D341Med (cell line): ENCODE data around the gene ITM2C.
A peak's percentile ranks its signal among the peaks of the same experiment; 100 is the strongest.

ENCODE experiments used
- DNase-seq: peaks from one replicate; pipeline ENCODE4 v3.0.0; 2012; ENCODE audit warnings: low spot score

The ITM2C gene

DNA sequence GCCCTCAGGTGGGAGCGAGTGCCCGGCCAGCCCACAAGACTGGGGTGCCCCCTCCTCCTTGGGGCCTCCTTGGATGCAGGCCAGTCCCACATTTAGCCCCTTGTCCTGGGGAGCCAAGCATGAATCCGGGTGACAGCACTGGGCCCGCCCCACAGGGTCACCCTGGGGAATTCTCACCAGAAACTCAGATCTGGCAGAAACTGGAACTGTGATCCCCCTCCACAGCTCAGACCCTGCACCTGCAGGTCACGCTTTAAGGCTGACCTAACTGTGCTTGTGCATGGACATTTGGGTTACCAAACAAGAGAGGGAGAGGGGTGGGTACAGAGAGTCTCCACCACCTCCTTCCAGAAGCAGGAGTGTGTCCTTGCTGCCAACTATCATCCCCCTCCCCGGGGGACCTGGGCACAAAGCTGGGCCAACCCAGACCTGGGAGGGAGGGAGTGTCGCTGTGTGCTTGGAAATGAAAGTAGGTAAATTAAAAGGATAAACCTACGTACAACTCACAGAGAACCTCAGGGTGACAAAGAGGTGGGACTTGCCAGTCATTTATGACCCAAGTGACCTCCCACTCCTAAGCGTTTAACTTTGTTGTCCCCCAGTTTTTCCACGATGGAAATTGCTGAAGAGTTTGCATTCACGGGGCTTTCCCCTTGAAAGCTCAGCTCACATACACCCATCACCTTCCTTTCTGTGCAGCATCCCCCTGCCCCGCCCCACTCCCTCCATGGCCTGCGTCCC, 9.1 kb downstream of the ITM2C start:
- peak; percentile 24 for DNase-seq

DNA sequence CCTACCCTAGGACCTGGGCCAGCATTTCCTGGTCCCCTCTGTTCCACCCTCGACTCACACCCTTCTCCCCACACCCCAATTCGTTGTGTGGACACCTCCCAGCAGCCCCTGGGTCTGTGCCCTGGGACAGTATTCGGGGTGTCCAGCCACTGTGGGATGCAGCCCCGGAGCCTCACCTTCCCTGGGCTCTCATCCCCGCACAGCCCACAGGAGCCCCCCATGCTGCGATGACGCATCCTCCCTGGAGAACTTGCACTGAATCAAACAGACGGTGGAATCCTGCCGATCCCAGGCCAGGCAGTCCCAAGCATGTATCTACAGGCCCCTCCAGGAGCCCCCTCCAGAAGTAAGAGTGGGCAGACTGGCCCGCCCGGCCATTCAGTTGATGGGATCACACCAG, 9.7 kb downstream of the ITM2C start:
- DNase-seq = peak; percentile 9

DNA sequence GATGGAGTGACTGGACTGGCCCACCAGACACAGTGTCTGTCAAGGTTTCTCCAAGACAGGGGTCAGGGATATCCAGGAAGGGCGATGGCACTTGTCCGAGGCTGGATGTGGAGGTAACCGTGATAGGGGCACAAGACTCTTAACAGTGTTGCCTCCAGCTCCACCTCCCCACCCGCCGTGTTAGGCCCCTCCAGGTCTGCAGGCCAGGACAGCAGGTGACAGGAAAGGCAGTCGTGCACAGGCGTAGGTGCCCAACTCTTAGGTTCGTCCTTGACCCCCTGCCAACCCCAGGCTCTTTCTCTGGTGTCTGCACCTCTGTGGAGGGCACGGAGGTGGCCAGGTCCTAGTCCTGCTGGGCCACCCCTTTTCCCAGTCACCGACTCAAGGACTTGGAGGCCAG, 10.1 kb downstream of the ITM2C start:
- DNase-seq = peak; percentile 12

DNA sequence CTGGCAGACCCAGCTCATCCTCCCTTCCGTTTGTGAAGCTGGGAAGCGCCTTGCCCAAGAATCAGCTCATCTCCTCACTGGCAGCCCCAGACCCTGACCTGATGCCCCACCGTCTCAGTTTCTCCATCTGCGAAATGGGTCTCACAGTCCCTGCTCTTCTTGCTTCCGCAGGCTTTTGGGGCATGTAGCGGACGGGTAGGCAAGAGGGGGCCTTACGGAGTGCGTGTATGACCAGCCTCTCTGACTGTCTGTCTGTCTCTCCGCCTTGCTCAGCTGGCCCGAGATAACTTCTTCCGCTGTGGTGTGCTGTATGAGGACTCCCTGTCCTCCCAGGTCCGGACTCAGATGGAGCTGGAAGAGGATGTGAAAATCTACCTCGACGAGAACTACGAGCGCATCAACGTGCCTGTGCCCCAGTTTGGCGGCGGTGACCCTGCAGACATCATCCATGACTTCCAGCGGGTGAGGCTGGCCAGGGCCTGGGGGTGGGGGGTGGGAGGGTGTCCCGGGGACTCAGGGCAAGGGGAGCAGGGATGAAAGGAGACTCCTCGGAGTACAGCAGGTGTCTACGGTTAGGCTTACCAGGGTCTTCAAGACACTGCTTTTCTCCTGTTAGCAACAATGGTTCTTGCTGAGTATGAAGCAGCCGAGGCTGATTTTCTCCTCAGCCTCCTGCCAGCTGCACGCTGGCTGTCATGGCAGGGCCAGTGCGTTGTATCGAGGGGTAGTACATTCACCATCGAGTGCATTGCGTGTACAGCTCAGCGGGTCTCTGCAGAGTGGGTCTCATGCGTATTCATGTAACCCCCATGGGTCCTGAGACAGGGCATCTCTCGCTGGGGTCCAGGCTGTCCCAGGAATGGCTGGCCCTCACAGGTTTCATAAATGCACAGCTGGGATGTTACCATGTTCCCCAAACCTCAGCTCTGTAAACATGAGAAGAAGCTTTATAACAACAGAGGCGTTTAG, 10.9 kb downstream of the ITM2C start:
- DNase-seq = no peak

DNA sequence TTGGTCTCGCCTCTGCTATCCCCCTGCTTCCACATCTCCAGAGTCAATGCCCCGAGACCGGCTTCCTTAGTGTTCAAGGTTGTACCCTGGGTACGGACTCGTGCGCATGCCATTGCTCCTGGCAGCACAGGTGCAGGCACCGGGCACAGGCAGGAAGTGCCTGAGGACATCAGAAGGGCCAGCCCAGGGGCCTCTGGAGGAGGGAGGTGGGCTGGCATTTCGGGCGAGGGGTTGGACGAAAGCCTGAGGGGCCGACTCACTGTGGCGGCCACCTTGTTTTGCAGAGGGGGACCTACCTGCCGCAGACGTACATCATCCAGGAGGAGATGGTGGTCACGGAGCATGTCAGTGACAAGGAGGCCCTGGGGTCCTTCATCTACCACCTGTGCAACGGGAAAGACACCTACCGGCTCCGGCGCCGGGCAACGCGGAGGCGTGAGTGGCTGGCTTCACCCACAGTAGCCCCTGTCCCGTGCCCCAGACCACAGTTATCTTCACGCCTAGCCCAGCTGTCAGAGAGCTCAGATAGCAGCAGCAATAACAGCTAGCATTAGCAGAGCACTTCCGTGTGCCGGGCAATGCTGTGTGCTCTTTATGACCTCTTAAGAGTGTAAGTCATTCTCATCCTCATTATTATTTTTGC, 12.5 kb downstream of the ITM2C start:
- no peak for DNase-seq

DNA sequence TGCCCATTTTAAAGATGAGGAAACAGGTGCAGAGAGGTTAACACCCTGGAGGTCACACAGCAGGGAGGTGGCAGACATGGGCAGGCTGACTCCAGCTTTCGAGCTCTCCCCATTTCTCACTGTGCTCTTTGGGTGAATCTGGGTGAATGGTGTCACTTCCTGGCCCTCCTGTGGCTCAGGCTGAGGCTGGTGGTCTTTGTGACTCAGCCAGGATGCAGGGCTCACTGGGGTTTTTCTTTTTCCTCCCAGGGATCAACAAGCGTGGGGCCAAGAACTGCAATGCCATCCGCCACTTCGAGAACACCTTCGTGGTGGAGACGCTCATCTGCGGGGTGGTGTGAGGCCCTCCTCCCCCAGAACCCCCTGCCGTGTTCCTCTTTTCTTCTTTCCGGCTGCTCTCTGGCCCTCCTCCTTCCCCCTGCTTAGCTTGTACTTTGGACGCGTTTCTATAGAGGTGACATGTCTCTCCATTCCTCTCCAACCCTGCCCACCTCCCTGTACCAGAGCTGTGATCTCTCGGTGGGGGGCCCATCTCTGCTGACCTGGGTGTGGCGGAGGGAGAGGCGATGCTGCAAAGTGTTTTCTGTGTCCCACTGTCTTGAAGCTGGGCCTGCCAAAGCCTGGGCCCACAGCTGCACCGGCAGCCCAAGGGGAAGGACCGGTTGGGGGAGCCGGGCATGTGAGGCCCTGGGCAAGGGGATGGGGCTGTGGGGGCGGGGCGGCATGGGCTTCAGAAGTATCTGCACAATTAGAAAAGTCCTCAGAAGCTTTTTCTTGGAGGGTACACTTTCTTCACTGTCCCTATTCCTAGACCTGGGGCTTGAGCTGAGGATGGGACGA, 13.2 kb downstream of the ITM2C start:
- no peak for DNase-seq

DNA sequence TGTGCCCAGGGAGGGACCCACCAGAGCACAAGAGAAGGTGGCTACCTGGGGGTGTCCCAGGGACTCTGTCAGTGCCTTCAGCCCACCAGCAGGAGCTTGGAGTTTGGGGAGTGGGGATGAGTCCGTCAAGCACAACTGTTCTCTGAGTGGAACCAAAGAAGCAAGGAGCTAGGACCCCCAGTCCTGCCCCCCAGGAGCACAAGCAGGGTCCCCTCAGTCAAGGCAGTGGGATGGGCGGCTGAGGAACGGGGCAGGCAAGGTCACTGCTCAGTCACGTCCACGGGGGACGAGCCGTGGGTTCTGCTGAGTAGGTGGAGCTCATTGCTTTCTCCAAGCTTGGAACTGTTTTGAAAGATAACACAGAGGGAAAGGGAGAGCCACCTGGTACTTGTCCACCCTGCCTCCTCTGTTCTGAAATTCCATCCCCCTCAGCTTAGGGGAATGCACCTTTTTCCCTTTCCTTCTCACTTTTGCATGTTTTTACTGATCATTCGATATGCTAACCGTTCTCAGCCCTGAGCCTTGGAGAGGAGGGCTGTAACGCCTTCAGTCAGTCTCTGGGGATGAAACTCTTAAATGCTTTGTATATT, 14.0 kb downstream of the ITM2C start:
- DNase-seq = no peak

DNA sequence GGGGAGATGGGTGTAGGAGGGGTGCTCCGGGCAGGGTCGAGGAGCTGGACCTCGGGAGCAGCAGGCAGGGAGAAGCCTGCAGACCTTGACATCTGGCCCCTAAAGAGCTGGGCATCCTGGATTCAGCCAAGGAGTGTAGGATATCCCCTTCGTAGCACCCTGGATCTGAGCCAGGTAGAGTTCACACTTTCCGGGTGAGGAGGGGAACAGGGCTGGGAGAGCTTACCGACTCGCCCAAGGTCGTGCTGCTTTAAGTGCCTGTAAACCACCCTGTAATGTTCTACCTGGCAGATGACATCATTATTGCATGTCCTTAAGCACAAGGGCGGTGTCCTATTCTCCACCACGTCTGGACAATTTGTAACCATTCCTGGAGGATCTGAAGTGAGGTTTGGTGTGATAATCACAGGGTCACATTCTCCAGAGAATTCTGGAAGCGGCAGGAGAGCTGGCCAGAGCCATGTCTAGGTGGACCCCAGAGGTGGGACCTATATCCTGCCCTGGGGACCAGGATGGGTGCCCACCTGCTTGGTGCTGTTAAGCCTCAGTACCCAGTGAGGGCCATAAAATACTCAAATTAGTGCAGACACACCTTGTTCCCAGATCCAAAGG, 14.6 kb downstream of the ITM2C start:
- no peak for DNase-seq

DNA sequence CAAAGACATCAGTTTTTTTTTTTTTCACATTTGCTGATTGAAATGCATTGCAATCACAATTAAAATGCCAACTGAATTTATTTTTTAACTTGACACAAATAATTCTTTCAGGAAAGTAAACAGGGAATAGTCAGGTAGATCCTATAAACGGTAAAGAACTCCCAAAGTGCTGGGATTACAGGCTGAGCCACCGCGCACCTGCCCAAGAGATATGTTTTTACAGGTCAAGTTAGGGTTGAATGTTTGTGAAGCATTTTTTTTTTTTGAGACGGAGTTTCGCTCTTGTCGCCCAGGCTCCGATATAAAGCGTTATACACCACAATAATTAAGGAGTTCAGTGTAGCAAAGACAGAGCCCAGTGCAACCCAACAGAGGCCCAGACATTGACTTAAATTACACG, 15.1 kb downstream of the ITM2C start:
- DNase-seq = no peak

DNA sequence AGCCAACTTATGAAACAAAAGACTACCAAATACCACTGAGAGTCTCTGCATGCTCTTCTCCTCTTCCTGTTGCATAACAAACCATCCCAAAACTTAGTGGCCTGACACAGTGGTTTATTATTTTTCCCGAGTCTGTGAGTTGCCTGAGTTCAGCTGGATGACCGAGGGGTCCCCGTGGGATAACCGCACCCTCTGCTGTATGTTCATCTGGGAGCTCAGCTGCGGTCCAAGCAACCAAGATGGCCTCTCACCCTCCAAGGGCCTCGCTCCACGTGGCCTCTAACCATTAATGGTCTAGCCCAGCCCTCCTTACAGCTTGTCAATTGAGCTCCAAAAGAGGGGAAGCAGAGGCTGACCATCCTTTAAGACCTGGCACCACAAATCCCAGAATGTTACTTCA, 17.1 kb downstream of the ITM2C start:
- DNase-seq = no peak

DNA sequence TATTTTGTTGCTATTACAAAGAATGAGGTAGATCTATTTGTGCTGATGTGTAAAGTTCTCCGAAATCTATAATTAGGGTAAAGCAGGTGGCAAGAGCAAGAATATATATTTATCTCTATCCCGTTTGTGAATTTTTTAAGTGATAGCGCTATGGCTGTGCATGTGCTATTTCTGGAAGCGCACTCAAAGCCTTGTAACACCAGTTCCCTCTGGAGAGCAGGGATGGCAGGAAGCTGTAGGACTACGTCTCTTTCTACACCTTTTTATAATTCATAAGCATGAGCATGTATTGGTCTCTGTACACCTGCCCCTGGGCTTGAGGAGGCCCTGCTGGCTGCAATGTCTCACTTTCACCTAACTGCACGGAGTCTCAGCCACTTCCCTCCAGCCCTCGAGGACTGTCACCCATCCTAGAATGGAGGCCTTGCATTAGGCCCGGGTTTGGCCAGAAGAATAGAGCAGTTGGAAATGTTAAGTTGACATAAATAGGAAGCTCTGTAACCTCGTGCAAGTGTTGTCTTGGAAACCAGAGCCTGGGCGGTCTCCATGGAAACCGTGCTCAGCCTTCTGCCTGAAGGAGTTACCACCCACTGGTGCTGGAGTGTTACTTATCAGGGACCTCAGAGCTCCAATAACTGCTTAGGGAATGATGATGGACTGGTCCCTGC, 20.9 kb downstream of the ITM2C start:
- DNase-seq = no peak

DNA sequence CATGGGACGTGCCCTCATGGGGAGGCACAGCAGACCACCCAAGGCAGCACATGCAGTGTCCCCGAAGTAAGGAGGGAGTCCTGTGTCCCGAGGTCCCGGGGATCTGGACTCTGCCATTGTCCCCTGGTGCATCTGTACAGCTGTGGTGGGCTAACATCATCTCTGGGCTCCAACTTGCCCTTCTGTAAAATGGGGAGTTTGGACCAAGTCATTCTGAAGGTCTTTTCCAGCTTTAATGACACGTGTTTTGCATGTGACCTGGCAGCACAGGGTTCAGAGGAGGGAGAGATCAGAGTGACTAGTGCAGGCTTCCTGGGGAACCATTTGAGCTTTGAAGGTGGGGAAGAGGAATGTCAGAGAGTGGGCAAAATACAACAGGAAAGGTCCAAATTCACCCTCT, 21.5 kb downstream of the ITM2C start:
- DNase-seq = no peak

DNA sequence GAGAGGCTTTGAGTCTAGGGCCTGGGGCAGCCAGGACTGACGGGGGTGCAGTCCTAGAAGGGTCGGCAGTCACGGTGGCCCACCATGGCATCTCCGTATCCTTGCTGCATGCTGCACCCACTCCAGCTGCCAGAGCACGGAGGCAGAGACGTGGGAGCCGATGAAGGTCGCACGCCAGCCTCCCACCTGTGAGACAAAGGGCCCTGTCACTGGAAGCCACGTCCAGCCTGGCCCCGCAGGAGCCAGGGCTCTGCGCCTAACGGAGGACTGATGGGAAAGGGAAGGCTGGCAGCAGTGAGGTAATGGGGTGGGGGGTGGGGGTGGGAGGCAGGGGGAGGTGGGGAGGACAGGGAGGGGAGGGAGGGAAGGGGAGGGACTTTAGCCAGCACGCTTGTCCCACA, 21.9 kb downstream of the ITM2C start:
- no peak for DNase-seq

DNA sequence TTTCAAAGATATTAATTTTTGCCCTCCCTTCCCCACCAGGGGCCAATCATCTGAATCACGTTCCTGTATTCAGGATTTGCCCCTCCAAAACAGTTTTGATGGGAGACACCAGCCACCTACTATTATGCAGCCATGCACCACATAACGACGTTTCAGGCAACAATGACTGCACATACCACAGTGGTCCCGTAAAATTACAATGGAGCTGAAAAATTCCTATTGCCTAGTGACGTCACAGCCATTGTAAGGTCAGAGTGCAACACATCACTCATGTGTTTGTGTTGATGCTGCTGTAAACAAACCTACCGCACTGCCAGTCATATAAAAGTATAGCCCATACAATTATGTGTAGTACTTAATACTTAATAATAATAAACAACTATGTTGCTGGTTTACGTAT, 22.6 kb downstream of the ITM2C start:
- DNase-seq = no peak

DNA sequence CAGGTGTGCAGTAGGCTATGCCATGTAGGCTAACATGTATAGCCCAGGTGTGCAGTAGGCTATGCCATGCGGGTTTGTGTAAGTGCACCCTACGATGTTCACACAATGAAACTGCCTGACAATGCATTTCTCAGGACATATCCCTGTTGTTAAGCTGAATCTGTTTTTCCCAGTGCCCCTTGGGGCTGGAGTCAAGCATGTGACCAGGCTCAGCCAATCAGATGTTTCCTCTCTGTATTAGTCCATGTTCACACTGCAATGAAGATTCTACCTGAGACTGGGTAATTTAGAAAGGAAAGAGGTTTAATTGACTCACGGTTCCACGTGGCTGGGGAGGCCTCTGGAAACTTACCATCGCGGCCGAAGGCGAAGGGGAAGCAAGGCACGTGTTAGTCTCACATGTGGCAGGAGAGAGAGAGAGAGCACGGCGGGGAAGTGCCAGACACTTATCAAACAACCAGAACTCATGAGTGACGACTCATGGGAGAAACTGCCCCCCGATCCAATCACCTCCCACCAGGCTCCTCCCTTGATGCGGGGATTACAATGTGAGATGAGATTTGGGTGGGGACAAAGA, 24.2 kb downstream of the ITM2C start:
- DNase-seq = no peak

DNA sequence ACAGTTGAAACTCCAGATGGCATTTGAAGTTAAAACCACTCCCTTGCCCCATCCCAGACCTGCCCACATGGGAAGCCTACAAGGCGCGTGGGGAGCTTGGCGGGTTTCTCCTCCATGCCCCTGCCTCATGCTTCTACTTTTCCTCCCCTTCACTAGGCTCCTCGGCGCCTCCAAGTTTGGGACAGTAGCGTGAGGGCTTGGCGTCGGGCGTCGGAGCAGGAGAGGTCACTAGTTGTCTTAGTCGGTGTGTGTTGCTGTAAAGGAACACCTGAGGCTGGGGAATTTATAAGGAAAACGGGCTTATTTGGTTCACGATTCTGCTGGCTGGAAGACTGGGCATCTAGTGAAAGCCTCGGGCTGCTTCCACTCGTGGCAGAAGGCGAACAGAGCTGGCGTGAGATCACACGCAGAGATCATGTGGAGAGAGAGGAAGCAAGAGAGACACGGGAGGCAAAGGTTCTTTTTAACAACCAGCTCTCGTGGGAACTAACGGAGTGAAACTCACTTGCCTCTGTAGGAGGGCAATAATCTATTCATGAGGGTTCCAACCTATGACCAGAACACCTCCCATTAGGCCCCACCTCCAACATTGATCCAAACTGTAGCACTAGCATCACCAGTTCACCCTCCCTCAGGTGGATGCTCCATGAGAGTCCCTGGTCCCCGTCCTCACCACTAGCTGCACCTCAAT, 25.3 kb downstream of the ITM2C start:
- DNase-seq = no peak

DNA sequence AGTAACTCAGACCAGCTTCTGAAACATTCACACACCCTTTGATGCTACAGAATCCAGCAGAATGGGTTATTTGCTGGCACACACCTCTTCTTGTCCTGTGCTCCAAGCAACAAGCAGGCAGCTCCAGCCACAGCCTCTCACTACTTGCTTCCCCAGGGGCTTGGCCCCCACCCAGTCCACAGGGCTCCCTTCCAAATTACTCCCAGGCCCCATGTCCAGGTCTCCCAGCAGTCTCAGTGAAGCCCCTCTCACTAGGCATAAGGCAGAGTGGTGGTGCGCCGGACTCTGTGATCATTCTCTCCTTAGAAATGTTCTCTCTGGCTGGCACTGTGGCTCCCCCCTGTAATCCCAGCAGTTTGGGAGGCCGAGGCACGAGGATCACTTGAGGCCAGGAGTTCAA, 25.9 kb downstream of the ITM2C start:
- DNase-seq = no peak

DNA sequence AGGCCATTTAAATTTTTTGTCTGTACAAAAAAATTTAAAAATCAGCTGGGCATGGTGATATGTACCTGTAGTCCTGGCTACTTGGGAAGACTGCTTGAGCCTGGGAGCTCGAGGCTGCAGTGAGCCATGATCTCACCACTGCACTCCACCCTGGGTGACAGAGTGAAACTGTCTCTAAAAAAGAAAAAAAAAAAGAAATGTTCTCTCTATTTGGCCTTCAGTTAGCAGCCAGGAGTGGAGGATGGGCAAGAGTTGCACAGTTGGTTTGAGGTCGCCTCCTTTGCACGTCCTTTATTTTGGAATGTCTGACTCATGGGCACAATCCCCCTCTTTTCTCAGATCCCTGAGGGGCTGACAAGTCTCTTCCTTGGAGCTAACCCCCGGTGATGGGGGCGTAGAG, 26.3 kb downstream of the ITM2C start:
- DNase-seq = no peak

DNA sequence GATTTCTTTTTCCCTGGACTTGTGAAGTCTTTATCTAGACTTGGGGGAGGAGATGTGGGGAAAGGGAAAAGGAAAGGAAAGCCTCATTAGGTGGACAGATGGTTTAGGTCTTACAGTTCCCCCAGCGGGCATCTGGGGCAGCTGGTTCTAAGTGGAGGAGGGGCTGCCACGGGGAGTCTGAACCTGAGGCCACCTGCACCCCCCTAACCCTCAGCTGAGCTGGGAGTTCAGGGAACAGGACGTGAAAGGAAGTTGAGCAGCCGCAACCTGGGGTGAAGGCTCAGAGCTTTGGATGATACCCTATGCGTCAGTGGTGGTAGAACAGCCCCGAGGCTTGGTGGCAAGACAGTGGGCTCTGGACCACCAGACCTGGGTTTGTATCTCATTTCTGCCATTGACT, 26.8 kb downstream of the ITM2C start:
- DNase-seq = no peak

DNA sequence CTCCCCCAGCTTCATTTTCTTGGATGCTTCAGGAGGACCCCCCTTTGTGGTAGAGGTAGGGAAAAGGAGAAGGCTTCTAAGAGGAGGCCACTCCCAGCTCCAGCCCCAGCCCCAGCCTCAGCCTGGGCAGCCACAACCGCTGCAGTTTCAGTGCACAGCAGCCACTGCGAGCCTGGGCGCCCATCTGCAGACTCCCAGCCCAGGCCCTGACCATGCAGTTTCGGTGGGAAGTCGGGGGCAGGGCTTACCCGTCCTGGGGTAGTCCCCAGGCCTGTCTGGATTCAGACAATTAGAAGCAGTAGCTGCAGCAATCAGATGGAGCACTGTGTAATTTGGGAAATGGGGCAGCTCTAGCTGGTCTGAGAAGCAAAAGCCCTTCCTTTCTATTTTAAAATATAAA, 28.6 kb downstream of the ITM2C start:
- no peak for DNase-seq
